Ectodermal cell (in vitro differentiated cells): ENCODE data around the gene ADORA1.

ENCODE experiments used
- H3K27ac ChIP-seq: 2 replicates; pipeline ENCODE4 v1.7.0; 2013; ENCODE audit warnings: mild to moderate bottlenecking, low read depth, low read length; ENCODE audit not compliant: insufficient read depth, poor library complexity, severe bottlenecking
- H3K27me3 ChIP-seq: 2 replicates; pipeline ENCODE4 v1.7.0; 2013; ENCODE audit warnings: mild to moderate bottlenecking, low read length; ENCODE audit not compliant: insufficient read depth, control insufficient read depth, poor library complexity, severe bottlenecking
- H3K36me3 ChIP-seq: one replicate; pipeline ENCODE4 v1.7.0; 2013; ENCODE audit warnings: low read length; ENCODE audit not compliant: control insufficient read depth, insufficient read depth
- H3K4me1 ChIP-seq: one replicate; pipeline ENCODE4 v1.7.0; 2013; ENCODE audit warnings: low read length; ENCODE audit not compliant: control insufficient read depth, insufficient read depth
- H3K4me3 ChIP-seq: 2 replicates; pipeline ENCODE4 v1.7.0; 2013; ENCODE audit warnings: low read depth, low read length, control low read depth; ENCODE audit not compliant: insufficient read depth
- H3K9me3 ChIP-seq: 2 replicates; pipeline ENCODE4 v1.7.0; 2013; ENCODE audit warnings: mild to moderate bottlenecking, low read length, moderate library complexity; ENCODE audit not compliant: control insufficient read depth
- WGBS, 2 experiments: methylation state at CpG; one replicate each; pipeline ENCODE4 v1.1.7; 2013; ENCODE audit warnings: missing lambda C conversion rate in 2 of 2; 5-methylcytosine and 5-hydroxymethylcytosine counted together

Gene ADORA1

DNA sequence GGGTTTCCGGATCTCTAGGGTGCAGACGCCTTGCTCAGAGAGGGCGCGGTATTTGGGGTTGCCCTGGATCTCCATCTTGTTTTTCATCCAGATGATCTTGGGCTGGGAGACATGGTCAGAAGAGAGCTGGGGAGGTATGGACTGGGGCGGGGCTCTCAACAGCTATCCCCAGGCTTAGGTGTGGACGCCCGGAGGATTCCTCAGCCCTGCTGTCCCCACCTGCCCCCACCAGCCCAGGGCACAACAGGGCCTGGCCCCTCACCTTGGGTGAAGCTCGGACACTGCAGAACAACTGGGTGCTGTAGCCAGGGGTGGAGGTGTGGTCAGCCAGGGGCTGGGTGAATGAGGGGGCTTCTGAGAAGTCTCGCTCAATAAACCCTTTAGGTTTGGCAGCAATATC, 41.5 kb downstream of the ADORA1 start:
- Histone ChIP-seq H3K27ac (no peak overlapping the region), H3K27me3 (no peaks in the 10 kb centered on the region), H3K4me3 (no peak overlapping the region), H3K36me3 (no peaks in the 10 kb centered on the region), H3K4me1 (peaks cover 9% of the 10 kb centered on the region), H3K9me3 (no peaks in the 10 kb centered on the region)
- 95% methylated on average over 9 of the region's 9 CpGs for WGBS, 2 experiments

DNA sequence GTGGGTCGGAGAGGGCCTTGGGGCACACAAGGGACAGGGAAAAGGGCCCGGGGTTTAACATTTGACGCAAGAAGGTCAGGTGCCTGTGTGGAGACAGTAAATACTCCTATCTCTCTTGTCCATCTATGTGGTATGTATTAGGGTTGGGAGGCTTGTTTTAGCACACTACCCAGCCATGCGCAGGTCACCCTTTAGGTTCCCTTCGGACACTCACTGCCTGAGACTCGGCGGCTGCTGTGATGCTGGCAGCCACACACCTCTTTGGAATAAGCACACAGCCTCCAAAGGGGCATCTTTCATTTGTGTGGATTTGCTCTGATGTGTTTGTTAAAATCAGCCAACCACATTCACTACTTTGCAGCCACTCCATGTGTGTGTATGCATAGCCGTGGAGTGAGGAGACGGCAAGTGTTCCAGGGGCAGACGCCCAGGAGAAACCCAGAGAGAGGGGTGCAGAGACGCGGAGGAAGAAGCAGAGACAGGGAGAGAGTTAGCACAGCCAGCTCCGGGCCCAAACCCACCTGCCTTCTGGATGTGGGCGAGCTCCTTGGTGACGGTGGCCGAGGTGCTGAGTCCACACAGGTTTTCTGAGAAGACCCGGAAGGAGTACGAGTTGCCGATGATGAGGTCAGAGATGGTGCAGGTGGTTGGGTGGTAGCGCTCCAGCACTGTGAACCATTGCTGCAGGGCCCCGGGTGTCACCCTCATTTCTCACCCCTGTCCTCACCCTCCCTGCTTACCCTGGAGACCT, 42.4 kb downstream of the ADORA1 start:
- H3K27me3 ChIP-seq: no peaks in the 10 kb centered on the region
- no peaks in the 10 kb centered on the region for H3K9me3 ChIP-seq
- H3K36me3 ChIP-seq: no peaks in the 10 kb centered on the region
- H3K27ac ChIP-seq: no peak overlapping the region
- no peak overlapping the region for H3K4me3 ChIP-seq
- 96% methylated on average over 21 of the region's 21 CpGs for WGBS, 2 experiments
- H3K4me1 ChIP-seq: peaks cover 9% of the 10 kb centered on the region

DNA sequence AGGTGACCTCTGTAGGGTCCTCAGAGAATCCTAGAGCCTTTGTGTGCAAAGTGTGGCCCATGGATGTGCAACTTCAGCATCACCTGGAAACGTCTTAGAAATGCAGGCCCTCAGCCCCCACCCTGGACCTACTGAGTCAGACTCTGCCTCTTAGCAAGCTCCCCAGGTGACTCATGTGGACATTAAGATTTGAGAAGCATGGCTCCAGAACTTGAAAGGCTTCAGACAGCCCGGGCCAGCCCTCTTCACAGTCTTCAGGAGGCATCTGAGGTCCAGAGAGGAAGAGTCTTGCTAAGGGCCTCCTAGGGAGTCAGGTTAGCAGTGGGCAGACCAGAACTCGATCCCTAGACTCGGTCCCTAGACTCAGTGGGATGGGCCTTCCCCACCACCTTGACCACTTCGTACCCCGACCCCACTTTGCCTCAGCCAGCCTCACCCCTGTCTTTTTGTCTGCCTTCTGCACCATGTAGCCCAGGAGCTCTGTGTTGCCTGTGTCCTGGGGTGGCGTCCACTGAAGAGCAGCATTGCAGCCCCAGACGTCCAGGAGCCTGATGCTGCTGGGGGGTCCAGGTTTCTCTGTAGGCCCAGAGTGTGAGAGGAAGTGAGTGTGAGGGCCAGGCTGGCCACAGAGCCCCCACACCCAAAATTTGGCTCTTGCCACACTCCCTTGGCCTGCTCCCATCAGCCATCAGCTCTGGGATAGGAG, 43.3 kb downstream of the ADORA1 start:
- Histone ChIP-seq H3K27ac (no peak overlapping the region), H3K4me1 (peaks cover 9% of the 10 kb centered on the region), H3K36me3 (no peaks in the 10 kb centered on the region), H3K9me3 (no peaks in the 10 kb centered on the region), H3K4me3 (no peak overlapping the region), H3K27me3 (no peaks in the 10 kb centered on the region)
- WGBS, 2 experiments: 92 to 94% methylated on average over 8 of the region's 8 CpGs

DNA sequence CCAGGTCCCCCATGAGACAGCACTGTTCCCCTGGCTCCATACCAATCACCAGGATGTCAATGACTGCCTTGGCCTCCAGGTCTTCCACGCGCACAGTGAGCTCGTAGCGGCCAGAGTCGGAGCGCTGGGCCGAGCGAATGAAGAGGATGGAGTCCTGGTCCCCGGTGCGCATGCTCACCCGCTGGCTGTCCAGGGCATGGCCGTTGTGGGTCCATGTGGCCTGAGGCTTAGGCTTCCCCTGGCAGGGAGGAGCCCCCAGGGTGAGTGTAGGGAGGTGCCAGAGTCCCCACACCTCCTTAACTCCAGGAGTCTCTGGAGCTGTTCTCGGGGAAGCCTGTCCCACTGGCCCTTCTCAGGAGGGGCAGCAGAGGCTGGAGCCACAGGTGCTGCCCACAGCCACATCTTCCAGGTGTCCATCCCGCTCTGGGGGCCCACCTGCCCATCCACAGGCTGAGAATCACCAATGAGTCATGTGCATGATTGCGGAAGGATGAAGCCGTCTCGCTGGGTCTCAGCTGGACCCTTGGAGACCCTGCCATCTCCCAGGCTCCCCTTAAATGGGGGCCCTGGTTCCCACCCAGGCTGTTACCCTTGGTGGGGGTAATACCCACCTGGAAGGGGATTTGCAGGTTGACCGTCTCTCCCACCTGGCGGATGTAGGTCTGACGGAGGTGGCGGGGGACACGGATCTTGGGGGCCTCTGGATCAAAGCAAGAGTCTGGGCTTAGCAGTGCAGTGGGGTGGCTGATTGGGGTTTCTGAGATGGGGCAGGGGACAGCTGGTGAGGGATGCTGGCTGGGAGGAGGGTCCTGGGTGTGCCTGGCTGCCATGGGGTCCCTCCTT, 44.0 kb downstream of the ADORA1 start:
- Histone ChIP-seq H3K27ac (no peak overlapping the region), H3K27me3 (no peaks in the 10 kb centered on the region), H3K4me3 (no peak overlapping the region), H3K9me3 (no peaks in the 10 kb centered on the region), H3K4me1 (peaks cover 17% of the 10 kb centered on the region), H3K36me3 (no peaks in the 10 kb centered on the region)
- 95 to 97% methylated on average over 22 of the region's 22 CpGs for WGBS, 2 experiments

DNA sequence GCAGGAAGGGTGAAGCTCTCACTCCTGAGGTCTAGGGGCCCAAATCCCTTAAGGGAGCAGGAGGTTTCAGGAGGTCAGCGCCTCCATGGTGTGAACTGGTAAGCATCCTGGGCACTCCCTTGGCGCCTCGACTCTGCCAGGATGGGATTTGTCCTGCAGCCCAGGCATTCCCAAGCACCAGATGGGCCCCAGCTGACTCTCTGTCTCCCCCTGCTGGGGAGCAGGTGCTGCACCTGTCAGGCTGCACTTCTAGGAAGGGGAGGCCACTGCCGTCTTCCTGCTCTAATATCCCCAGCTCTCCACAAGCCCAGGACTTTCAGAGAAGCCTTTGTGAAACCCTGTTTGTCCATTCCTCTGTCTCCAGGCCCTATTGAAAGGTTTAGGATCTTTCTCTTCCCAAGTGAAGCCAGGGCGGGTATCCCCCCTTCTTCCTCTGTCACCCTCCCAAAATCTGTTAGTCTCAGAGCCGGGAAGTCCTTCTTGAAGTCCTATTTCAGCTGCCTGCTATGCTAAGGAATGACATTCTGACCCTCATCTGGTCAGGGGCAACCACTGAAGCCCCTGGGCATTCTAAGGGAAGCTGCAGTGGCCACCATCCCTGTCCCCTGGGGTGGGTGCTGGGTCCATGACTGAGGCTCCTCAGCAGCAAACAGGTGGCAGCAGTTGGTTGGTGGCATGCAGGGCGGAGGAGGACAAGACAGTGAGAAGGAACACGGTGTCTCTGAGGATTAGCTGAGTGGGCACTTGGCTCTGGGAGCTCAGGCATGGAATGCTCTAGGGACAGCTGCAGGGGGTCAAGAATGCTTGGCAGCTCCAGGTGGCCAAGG, 44.9 kb downstream of the ADORA1 start:
- no peaks in the 10 kb centered on the region for H3K36me3 ChIP-seq
- WGBS, 2 experiments: 73 to 74% methylated on average over 8 of the region's 8 CpGs

DNA sequence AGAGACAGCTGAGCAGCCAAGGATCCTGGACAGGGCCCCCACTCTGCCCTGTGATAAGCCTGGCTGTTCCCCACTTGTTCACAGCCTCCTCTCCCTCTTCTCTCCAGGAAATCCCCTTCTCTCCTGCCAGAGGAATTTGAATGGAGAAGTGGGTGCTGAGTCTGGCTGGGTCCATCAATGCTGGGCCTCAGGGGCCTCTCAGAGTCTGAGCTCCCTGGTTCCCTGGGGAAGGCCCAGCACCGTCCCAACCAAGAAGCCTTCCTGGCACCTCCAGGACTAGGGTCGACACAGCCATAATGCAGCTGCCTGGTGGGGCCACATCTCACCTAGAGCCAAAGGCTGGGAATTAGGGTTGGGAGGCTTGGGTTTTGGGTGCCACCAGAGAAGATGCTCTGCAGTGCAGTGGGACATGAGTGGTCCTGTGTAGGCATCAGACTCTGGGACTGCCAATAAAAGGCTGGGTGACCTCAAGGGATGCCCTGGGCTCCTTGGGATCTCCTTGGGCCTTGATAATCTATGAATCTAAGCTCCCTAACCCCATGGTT, 45.6 kb downstream of the ADORA1 start:
- H3K27me3 ChIP-seq: no peaks in the 10 kb centered on the region
- WGBS, 2 experiments: 93 to 97% methylated on average over 2 of the region's 2 CpGs
- no peak overlapping the region for H3K27ac ChIP-seq
- no peaks in the 10 kb centered on the region for H3K9me3 ChIP-seq
- no peak overlapping the region for H3K4me3 ChIP-seq
- H3K4me1 ChIP-seq: peaks cover 30% of the 10 kb centered on the region
- no peaks in the 10 kb centered on the region for H3K36me3 ChIP-seq

More for the DNA sequence above, 44.9 kb downstream of the ADORA1 start:
- no peaks in the 10 kb centered on the region for H3K9me3 ChIP-seq
- no peak overlapping the region for H3K27ac ChIP-seq
- peaks cover 23% of the 10 kb centered on the region for H3K4me1 ChIP-seq
- H3K4me3 ChIP-seq: no peak overlapping the region
- H3K27me3 ChIP-seq: no peaks in the 10 kb centered on the region

DNA sequence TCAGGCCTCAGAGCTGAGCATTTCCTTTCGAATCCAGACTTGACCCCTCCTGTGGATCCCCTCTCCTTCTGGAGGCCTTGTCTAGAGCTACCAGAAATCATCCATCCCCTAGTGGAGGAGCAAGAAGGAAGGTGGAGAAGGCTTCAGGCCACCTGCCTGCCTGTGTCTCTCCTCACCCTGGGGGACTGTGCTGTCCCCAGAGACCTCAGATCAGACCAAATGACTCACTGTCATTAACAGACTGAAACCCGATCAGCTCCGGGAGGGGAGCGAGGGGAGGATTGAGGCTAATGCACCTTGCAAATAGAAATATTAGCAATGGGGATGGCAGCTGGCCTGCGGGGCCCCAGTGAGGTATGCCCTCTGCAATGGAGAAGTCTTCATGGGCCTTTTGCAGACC, 46.0 kb downstream of the ADORA1 start:
- H3K36me3 ChIP-seq: no peaks in the 10 kb centered on the region
- H3K27ac ChIP-seq: no peak overlapping the region
- WGBS, 2 experiments: 83 to 91% methylated on average over 5 of the region's 5 CpGs
- no peaks in the 10 kb centered on the region for H3K27me3 ChIP-seq
- peaks cover 35% of the 10 kb centered on the region for H3K4me1 ChIP-seq
- no peaks in the 10 kb centered on the region for H3K9me3 ChIP-seq
- no peak overlapping the region for H3K4me3 ChIP-seq

DNA sequence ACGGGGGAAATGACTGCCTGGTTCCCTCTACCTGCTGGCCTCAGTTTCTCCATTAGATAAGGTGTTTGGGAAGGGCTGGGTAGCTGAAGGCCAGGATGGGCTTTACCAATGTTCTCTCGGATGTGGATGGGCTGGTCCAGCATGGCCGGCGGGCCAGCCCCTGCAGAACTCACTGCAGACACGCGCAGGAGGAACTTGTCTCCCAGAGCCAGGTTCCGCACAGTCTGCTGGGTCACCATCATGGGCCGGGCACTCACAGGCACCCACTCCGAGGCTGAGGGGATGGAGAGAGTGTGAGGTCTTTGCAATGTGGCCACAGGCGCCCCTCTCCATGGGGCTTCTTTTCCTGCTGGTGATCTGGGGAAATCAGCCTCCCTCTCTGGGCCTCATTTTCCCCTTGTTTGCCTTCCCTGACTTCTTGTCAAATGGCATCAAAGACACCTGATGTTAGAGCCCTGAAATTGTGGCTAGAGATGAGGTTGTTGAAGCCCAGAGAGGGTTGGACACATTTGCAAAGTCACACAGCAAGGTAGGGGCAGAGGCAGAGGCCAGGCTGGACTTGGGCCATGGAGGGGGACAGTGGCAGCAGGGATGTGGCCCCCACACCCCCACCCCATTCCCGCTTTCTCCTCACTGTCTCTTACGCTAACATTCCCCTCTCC, 46.9 kb downstream of the ADORA1 start:
- H3K36me3 ChIP-seq: no peaks in the 10 kb centered on the region
- WGBS, 2 experiments: 95 to 96% methylated on average over 12 of the region's 12 CpGs
- H3K9me3 ChIP-seq: no peaks in the 10 kb centered on the region
- no peak overlapping the region for H3K27ac ChIP-seq
- no peak overlapping the region for H3K4me3 ChIP-seq
- H3K27me3 ChIP-seq: no peaks in the 10 kb centered on the region
- H3K4me1 ChIP-seq: peaks cover 43% of the 10 kb centered on the region

DNA sequence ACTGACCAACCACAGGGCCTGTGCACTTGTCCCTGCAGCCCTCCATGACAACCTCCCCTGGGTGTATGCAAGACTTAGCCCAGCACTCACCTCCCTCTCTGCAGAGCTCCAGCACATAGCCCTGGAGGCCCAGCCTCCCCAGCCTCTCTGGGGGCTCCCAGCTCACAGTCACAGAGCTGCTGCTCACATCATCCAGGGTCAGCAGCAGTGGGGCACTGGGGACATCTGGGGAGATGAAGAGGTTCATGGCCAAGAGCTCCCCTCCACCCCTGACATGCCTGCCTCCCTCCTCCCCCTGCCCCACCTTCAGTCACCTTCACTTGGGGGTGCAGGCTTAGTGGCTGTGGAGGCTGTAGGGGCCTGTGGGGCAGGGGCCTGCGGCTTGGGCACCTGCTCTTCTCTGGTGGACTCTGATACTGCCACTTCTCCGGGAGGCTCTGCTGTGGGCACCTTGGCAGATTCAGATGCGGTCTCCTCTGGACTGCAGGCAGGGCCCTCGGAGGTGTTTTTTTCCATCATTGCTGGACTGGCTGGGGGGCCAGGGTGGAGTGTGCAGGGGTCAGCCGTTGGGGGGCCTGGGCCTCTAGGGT, 47.8 kb downstream of the ADORA1 start, which contains the start of gene MYBPH:
MYBPH (minus strand) TSS at position 590 of the 590 bp plus-strand sequence; CDS start at position 519, 71 bp downstream.
- 91 to 94% methylated on average over 5 of the region's 5 CpGs for WGBS, 2 experiments
- H3K27me3 ChIP-seq: no peaks in the 10 kb centered on the region
- H3K27ac ChIP-seq: no peak within 1 kb of the TSS
- no peak within 1 kb of the TSS for H3K4me3 ChIP-seq
- H3K4me1 ChIP-seq: peaks cover 45% of the 10 kb centered on the region
- H3K9me3 ChIP-seq: no peaks in the 10 kb centered on the region
- no peaks in the 10 kb centered on the region for H3K36me3 ChIP-seq
